Pancreas (tissue), 10 donors: Measurements from ENCODE around the gene DDOST. TPM values are rescaled to one million over a fixed set of nuclear protein-coding genes. Genes with fewer than 3 reads are reported as not detected.

Experiments
- ATAC-seq, 4 donors: fragments of 200-7000 bp; cut with Tn5 transposase; one replicate each; pipeline versions ENCODE4 v1.8.0 to v1.9.1; 2020; ENCODE audit warnings: mild to moderate bottlenecking in 4 of 4, moderate library complexity in 4 of 4
- DNase-seq, 6 donors: peaks; one replicate each; pipeline ENCODE4 v3.0.0-alpha.2; 2020
- FAIRE-seq: peaks from 2 replicates; lab custom pipeline; 2012; peaks lifted over from hg19 to GRCh38; lab: Jason Lieb, UNC
- H3K27ac ChIP-seq, 4 donors: fragments of 200-600 bp; sonication (generic); 1 replicate in 3 of 4; 2 replicates in 1 of 4; pipeline versions ENCODE4 v1.5.0 to v1.8.0; 2020
- H3K27me3 ChIP-seq, 4 donors: fragments of 200-600 bp; one replicate each; pipeline ENCODE4 v1.8.0; 2021
- H3K36me3 ChIP-seq, 3 donors: fragments of 200-600 bp; sonication (generic) in 1 of 3; one replicate each; pipeline versions ENCODE4 v1.5.0 to v1.8.0; 2020 to 2021
- H3K4me1 ChIP-seq, 3 donors: fragments of 200-600 bp; one replicate each; pipeline ENCODE4 v1.8.0; 2021
- H3K4me3 ChIP-seq, 4 donors: fragments of 200-600 bp; sonication (generic) in 2 of 4; one replicate each; pipeline versions ENCODE4 v1.5.0 to v1.8.0; 2020 to 2021
- H3K9me3 ChIP-seq, 4 donors: fragments of 200-600 bp; one replicate each; pipeline ENCODE4 v1.8.0; 2021
- WGBS, 2 donors: extraction: QIAGEN DNeasy Blood & Tissue Kit; methylation state at CpG; one replicate each; pipeline ENCODE4 v1.1.7; 2013; 5-methylcytosine and 5-hydroxymethylcytosine counted together
- intact Hi-C, 3 donors: fragments of 100-400 bp; cut with DNase I; formaldehyde crosslinking; loops; one replicate each; pipeline versions ENCODE4 v1.11.1 to v1.14.2; 2022
- polyA plus RNA-seq, 2 donors: library from polyadenylated mRNA; stranded (reverse); fragments of 200-250 nt; gene quantifications; one replicate each; pipeline ENCODE4 v1.2.3, GENCODE V29; 2013
- total RNA-seq, 6 donors: library from RNA; stranded (reverse); fragmentation: NEBNext Ultra II Directional in 4 of 6; extraction: Animal tissue kit (Norgen Biotek cat#: 25700) in 4 of 6; gene quantifications; one replicate each; pipeline versions ENCODE4 v1.2.1 to v1.2.4, GENCODE V29; 2021 to 2023
- TF ChIP-seq, protein P1 (sequence below), 4 donors: fragments of 200-600 bp; sonication (generic) in 3 of 4; IDR thresholded peaks; one replicate each; pipeline versions ENCODE4 v1.5.0 to v1.8.0; 2021; ENCODE audit warnings: antibody characterized with exemption in 4 of 4
- donor health status: healthy with polysubstance abuse.
- donor health status: DM: no; HTN: no; CAD: no; lungs with moderate emphysema.
- donor health status: DM: no; HTN: no; CAD: no.
- donor health status: control.
- donor health status: control.
- donor health status: Bipolar disorder and iron deficiency.
- donor health status: DM: yes; HTN: yes; CAD: no.
- donor health status: DM: no; HTN: no; CAD: no.
- donor health status: DM: no; HTN: no; CAD: no.
- donor health status: DM: yes; HTN: yes; CAD: no.

The DDOST gene
- total and polyA plus RNA-seq, 8 donors = 98.2 to 190 (median 133) TPM

DNA sequence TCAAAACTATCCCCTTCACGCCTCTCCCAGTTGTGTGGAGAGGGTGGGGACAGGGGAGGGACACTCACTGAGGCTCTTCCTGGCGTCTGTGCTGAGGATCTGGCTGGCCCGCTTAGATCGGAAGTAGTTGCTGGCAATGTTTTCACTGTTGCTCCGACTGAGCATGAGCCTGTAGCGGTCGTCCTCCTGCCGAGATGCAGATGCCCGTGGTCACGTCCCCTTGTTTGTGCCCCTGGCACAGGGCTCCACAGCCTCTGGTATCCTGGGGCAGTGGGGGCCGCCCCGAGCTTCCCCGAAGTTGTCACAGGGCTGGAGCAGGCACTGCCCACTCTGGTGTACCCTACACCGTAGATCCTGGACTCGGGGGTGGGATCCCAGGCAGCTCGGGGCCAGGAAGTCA, 5.0 kb upstream of the DDOST start:
- DNase-seq (no peak), ATAC-seq (no peak), FAIRE-seq (no peak)
- H3K9me3 ChIP-seq = no peaks in the 10 kb centered on the region
- H3K4me1 ChIP-seq = no peaks in the 10 kb centered on the region
- no peak overlapping the region for H3K4me3 ChIP-seq
- no peak overlapping the region for H3K27ac ChIP-seq
- H3K27me3 ChIP-seq = no peaks in the 10 kb centered on the region
- TF ChIP-seq, protein P1, sequence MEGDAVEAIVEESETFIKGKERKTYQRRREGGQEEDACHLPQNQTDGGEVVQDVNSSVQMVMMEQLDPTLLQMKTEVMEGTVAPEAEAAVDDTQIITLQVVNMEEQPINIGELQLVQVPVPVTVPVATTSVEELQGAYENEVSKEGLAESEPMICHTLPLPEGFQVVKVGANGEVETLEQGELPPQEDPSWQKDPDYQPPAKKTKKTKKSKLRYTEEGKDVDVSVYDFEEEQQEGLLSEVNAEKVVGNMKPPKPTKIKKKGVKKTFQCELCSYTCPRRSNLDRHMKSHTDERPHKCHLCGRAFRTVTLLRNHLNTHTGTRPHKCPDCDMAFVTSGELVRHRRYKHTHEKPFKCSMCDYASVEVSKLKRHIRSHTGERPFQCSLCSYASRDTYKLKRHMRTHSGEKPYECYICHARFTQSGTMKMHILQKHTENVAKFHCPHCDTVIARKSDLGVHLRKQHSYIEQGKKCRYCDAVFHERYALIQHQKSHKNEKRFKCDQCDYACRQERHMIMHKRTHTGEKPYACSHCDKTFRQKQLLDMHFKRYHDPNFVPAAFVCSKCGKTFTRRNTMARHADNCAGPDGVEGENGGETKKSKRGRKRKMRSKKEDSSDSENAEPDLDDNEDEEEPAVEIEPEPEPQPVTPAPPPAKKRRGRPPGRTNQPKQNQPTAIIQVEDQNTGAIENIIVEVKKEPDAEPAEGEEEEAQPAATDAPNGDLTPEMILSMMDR (IDR thresholded peaks at IDR 0.05) = no peak
- intact Hi-C loops = no loop called here
- WGBS, 2 donors = 70 to 83% methylated on average over 14 to 16 of the region's 16 CpGs
- H3K36me3 ChIP-seq = no peaks in the 10 kb centered on the region

DNA sequence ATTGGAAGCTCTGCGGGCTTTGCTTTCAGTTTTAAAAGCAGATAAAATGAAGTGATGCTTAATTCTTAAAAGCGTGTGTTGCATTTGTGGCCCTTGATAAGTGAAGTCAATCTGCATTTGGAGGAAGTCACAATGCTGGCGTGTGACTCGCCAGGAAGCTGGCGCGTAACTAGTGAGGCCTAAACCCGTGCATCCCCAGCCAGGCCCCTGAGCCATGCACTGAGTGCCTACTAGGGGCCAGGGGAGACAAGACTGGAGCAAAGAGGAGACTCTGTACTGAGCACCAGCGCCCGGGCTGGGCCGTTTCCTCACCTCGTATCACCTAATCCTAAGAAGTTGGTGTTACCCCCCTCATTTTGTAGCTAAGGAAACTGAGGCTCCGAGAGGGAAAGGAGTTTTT, 4.6 kb upstream of the DDOST start:
- TF ChIP-seq, protein P1 (IDR thresholded peaks at IDR 0.05) = no peak
- intact Hi-C loops = no loop called here
- Histone ChIP-seq H3K9me3 (no peaks in the 10 kb centered on the region), H3K4me3 (no peak overlapping the region), H3K27me3 (no peaks in the 10 kb centered on the region), H3K27ac (no peak overlapping the region), H3K36me3 (no peaks in the 10 kb centered on the region), H3K4me1 (no peaks in the 10 kb centered on the region)
- ATAC-seq = no peak
- DNase-seq = no peak
- 84 to 86% methylated on average over 12 of the region's 12 CpGs for WGBS, 2 donors
- no peak for FAIRE-seq

DNA sequence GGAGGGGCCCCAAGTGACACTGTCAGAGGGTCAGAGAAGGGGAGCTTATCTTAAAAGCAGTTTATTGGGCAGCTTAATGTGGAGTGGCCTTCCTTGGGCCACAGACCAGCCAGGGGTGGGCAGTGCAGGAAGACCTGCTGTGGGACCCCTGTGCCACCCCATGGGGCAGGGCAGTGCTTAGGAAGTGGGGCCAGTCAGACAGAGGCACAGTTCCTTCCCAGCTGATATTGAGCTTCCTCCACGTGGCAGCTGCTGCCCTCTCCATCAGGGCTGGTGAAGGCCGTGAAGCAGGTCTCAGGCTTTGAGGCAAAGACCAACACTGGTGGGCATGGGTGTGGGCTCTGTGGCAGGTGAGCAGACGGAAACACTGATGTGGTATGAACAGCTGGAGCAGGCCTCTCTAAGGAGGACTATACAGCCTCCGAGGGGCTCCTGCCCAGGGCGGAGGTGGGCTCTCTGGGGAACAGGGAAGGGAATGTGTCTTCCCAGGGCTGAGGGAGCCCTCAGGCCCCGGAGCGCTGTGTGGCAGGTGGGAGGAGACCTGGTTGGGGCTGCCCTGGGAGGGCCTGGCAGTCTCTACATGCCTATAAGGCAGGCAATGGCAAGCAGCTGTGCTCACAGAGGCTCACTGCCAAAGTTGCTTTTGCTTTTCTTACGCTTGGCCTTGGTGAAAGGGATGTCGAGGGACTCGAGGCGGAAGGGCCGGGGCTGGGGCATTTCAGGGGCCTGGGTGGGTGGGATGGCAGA, 3.0 kb upstream of the DDOST start:
- no peak for FAIRE-seq

DNA sequence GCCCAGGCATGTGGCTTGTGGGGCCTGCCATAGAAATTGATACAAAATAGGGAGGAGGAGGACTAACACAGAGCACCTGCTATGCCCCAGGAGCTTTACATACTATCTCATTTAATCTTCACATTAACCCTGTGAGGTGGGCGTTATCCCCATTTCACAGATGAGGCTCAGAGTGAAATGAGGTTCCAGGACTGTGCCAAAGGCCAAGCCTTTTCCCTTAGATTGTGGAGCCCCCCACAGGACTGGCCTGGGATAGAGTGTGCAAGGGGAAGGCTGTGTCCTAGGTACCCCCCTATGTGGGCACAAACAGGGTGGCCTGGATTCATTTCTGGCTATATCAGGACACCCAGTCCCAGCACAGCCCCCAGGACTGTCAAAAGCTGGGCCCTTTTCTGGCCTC, 2.2 kb upstream of the DDOST start:
- no peak overlapping the region for H3K4me3 ChIP-seq
- WGBS, 2 donors = 85 to 91% methylated on average over 1 of the region's 1 CpG

More for the DNA sequence above, 3.0 kb upstream of the DDOST start:
- Histone ChIP-seq H3K4me3 (no peak overlapping the region), H3K27ac (no peak overlapping the region), H3K4me1 (peaks cover 0 to 13% (median 13%) of the 10 kb centered on the region in 3 donors), H3K27me3 (no peaks in the 10 kb centered on the region), H3K36me3 (no peaks in the 10 kb centered on the region), H3K9me3 (no peaks in the 10 kb centered on the region)
- ATAC-seq (no peak), DNase-seq (no peak)
- TF ChIP-seq, protein P1 (IDR thresholded peaks at IDR 0.05) = no peak
- WGBS, 2 donors = 71 to 78% methylated on average over 12 of the region's 12 CpGs
- intact Hi-C loops = no loop called here

More for the DNA sequence above, 2.2 kb upstream of the DDOST start:
- DNase-seq = no peak
- Histone ChIP-seq H3K4me1 (peaks cover 0 to 17% (median 15%) of the 10 kb centered on the region in 3 donors), H3K36me3 (peaks cover 0 to under 1% (median 0%) of the 10 kb centered on the region in 3 donors), H3K27ac (no peak overlapping the region), H3K9me3 (no peaks in the 10 kb centered on the region), H3K27me3 (no peaks in the 10 kb centered on the region)
- TF ChIP-seq, protein P1 (IDR thresholded peaks at IDR 0.05) = no peak
- no peak for FAIRE-seq
- ATAC-seq = no peak
- intact Hi-C loops = no loop called here
